ENCODE measurements around the gene APMAP. TPM values are rescaled to one million over a fixed set of nuclear protein-coding genes. Genes with fewer than 3 reads are reported as not detected.

The APMAP gene
- total RNA-seq, 4 donors from 2014 or later, result 24.2 to 108 (median 29.3) TPM

GRCh38 chr20:24981282-24981681 lies 11.3 kb downstream of the APMAP start:
- TF ChIP-seq POLR2A (IDR thresholded peaks at IDR 0.05) (no peak), CTCF (IDR thresholded peaks at IDR 0.05 in 4 of 5, conservative IDR thresholded peaks at IDR 0.05 in 1 of 5) (no peak)
- H3K9me3 ChIP-seq, result no peaks in the 10 kb centered on the region
- ATAC-seq, result no peak
- H3K27ac ChIP-seq, result no peak overlapping the region
- intact Hi-C loops (cut with DNase I; ENCODE audit: low total_unique reads) (no loop called here), in situ Hi-C loops (cut with MboI; ENCODE audit: low sequenced_read_pairs in 4 of 4) (loop anchor here (25.0 kb wide), 5 partner anchors 206 to 1344 kb away; partner anchors contain the start of genes CST3 (in 1 of the 4) and ENTPD6 (in 1 of the 4))
- H3K27me3 ChIP-seq, result no peaks in the 10 kb centered on the region
- peaks cover 0 to 28% of the 10 kb centered on the region in 2 donors for H3K36me3 ChIP-seq
- DNase-seq, result no peak
- peaks cover 22 to 23% of the 10 kb centered on the region in 2 donors for H3K4me1 ChIP-seq
- no peak overlapping the region for H3K4me3 ChIP-seq

- no peak for ATAC-seq
- Histone ChIP-seq H3K9me3 (no peaks in the 10 kb centered on the region), H3K36me3 (peaks cover 0 to 31% of the 10 kb centered on the region in 2 donors), H3K4me1 (peaks cover 13 to 15% of the 10 kb centered on the region in 2 donors), H3K27ac (no peak overlapping the region), H3K4me3 (no peak overlapping the region), H3K27me3 (no peaks in the 10 kb centered on the region)
- intact Hi-C loops (cut with DNase I; ENCODE audit: low total_unique reads) (no loop called here), in situ Hi-C loops (cut with MboI; ENCODE audit: low sequenced_read_pairs in 4 of 4) (loop anchor here (25.0 kb wide), 5 partner anchors 207 to 1343 kb away; partner anchors contain the start of genes CST3 (in 1 of the 4) and ENTPD6 (in 1 of the 4))
- TF ChIP-seq POLR2A (IDR thresholded peaks at IDR 0.05) (no peak), CTCF (IDR thresholded peaks at IDR 0.05 in 4 of 5, conservative IDR thresholded peaks at IDR 0.05 in 1 of 5) (no peak)
- DNase-seq, result no peak
These were observed 12.1 kb downstream of the APMAP start for GRCh38 chr20:24980291-24981053.

- TF ChIP-seq CTCF (IDR thresholded peaks at IDR 0.05 in 4 of 5, conservative IDR thresholded peaks at IDR 0.05 in 1 of 5) (no peak), POLR2A (IDR thresholded peaks at IDR 0.05) (no peak)
- DNase-seq, result no peak
- in situ Hi-C loops (cut with MboI; ENCODE audit: low sequenced_read_pairs in 4 of 4), result loop anchor here (25.0 kb wide), 5 partner anchors 208 to 1342 kb away; partner anchors contain the start of genes CST3 (in 1 of the 4) and ENTPD6 (in 1 of the 4)
These were observed 13.3 kb downstream of the APMAP start for GRCh38 chr20:24979036-24979960.

GRCh38 chr20:24978513-24978912 lies 14.0 kb downstream of the APMAP start:
- DNase-seq (peak in 1 of 2 donors; percentile 49), ATAC-seq (peak in 1 of 2 donors; percentile 53)
- Histone ChIP-seq H3K9me3 (no peaks in the 10 kb centered on the region), H3K36me3 (peaks cover 0 to 39% of the 10 kb centered on the region in 2 donors), H3K27ac (no peak overlapping the region), H3K27me3 (no peaks in the 10 kb centered on the region), H3K4me1 (no peaks in the 10 kb centered on the region), H3K4me3 (no peak overlapping the region)
- TF ChIP-seq CTCF (IDR thresholded peaks at IDR 0.05 in 4 of 5, conservative IDR thresholded peaks at IDR 0.05 in 1 of 5) (no peak), POLR2A (IDR thresholded peaks at IDR 0.05) (no peak)
- in situ Hi-C loops (cut with MboI; ENCODE audit: low sequenced_read_pairs in 4 of 4), result loop anchor here (25.0 kb wide), 5 partner anchors 209 to 1341 kb away; partner anchors contain the start of genes CST3 (in 1 of the 4) and ENTPD6 (in 1 of the 4)
- intact Hi-C loops (cut with DNase I; ENCODE audit: low total_unique reads), result no loop called here

More at GRCh38 chr20:24979036-24979960, 13.3 kb downstream of the APMAP start:
- Histone ChIP-seq H3K27me3 (no peaks in the 10 kb centered on the region), H3K4me1 (peaks cover 2 to 4% of the 10 kb centered on the region in 2 donors), H3K27ac (no peak overlapping the region), H3K9me3 (no peaks in the 10 kb centered on the region), H3K4me3 (no peak overlapping the region), H3K36me3 (peaks cover 0 to 32% of the 10 kb centered on the region in 2 donors)
- ATAC-seq, result no peak
- intact Hi-C loops (cut with DNase I; ENCODE audit: low total_unique reads), result no loop called here

Measured in gastrocnemius medialis (tissue), 4 donors.